Measurements from ENCODE around the gene PLPPR4.

PLPPR4 gene

DNA sequence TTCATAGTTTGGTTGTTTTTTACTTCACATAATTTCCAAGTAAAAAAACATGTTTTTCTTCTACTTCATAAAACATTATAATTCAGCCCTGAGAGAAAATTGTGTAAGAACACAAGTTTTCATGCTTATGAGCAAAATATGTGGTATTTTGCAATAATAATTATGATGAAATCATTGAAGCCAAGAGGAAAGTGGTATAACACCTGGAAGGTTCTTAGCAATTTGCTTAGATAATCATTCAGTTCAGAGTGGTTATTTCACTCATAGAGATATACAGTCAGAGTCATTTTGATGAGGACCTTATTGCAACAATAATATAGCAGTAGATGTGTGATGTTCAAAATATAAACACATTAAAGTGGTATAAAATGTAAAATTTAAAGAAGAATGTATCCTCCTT is 94.5 kb downstream of the PLPPR4 start:
- DNase-seq: no peak

Measured in NCI-H446 treated with DMSO at 0.1 percent for 48 hours (cell line).